Measurements from ENCODE around the gene EXPH5.

Gene EXPH5

DNA sequence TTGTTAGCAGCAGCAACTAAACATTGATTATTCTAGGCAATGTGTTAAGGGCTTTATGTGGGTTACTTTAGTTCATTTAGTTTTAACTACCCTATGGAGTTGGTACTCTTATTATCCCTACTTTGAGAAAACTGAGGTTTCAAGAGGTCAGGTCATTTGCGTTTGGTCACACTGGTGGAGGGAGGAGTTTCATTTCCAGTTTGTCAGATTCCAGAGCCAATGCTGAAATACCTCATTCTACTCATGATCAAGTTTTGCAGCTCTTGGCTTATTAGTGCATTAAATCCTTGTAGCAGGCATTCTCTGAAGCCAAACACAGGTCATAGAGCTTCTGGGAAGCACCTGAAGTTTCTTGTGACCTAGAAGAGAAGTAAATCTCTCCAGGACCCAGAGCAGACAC lies 71.2 kb downstream of the EXPH5 start:
- no peak overlapping the region for H3K4me3 ChIP-seq (ENCODE audit: low read length, poor library complexity, severe bottlenecking)
- H3K9me2 ChIP-seq (replicated peaks; ENCODE audit: low read depth, low read length) = no peaks in the 10 kb centered on the region
- H3K27me3 ChIP-seq (ENCODE audit: insufficient read depth, low read length, poor library complexity, severe bottlenecking) = no peaks in the 10 kb centered on the region
- TF ChIP-seq, protein P1, sequence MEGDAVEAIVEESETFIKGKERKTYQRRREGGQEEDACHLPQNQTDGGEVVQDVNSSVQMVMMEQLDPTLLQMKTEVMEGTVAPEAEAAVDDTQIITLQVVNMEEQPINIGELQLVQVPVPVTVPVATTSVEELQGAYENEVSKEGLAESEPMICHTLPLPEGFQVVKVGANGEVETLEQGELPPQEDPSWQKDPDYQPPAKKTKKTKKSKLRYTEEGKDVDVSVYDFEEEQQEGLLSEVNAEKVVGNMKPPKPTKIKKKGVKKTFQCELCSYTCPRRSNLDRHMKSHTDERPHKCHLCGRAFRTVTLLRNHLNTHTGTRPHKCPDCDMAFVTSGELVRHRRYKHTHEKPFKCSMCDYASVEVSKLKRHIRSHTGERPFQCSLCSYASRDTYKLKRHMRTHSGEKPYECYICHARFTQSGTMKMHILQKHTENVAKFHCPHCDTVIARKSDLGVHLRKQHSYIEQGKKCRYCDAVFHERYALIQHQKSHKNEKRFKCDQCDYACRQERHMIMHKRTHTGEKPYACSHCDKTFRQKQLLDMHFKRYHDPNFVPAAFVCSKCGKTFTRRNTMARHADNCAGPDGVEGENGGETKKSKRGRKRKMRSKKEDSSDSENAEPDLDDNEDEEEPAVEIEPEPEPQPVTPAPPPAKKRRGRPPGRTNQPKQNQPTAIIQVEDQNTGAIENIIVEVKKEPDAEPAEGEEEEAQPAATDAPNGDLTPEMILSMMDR (conservative IDR thresholded peaks at IDR 0.05; ENCODE audit: low read length) = no peak
- TF ChIP-seq EZH2phosphoT487 (IDR thresholded peaks at IDR 0.05; ENCODE audit: borderline replicate concordance) = no peak
- no peaks in the 10 kb centered on the region for H3K4me1 ChIP-seq (ENCODE audit: insufficient read depth, low read length, poor library complexity, severe bottlenecking)
- no peak overlapping the region for H2AFZ ChIP-seq (ENCODE audit: low read length)
- no peaks in the 10 kb centered on the region for H3K79me2 ChIP-seq (ENCODE audit: insufficient read depth, low read length)
- no peaks in the 10 kb centered on the region for H3K9me3 ChIP-seq (ENCODE audit: insufficient read depth, low read depth, low read length)
- no peak overlapping the region for H3K4me2 ChIP-seq (ENCODE audit: low read depth, low read length, poor library complexity, severe bottlenecking)
- H3K9ac ChIP-seq (ENCODE audit: low read depth, low read length, poor library complexity, severe bottlenecking) = no peak overlapping the region
- H4K20me1 ChIP-seq (ENCODE audit: insufficient read depth, low read length, poor library complexity, severe bottlenecking) = no peaks in the 10 kb centered on the region
- H3F3A ChIP-seq (ENCODE audit: low read depth) = no peaks in the 10 kb centered on the region
- H3K36me3 ChIP-seq (ENCODE audit: insufficient read depth, low read length) = no peaks in the 10 kb centered on the region

- Histone ChIP-seq H3K4me3 (ENCODE audit: low read length, poor library complexity, severe bottlenecking) (no peak overlapping the region), H2AFZ (ENCODE audit: low read length) (no peak overlapping the region), H3K9me3 (ENCODE audit: insufficient read depth, low read depth, low read length) (no peaks in the 10 kb centered on the region), H4K20me1 (ENCODE audit: insufficient read depth, low read length, poor library complexity, severe bottlenecking) (no peaks in the 10 kb centered on the region), H3F3A (ENCODE audit: low read depth) (no peaks in the 10 kb centered on the region), H3K79me2 (ENCODE audit: insufficient read depth, low read length) (no peaks in the 10 kb centered on the region), H3K9ac (ENCODE audit: low read depth, low read length, poor library complexity, severe bottlenecking) (no peak overlapping the region), H3K4me1 (ENCODE audit: insufficient read depth, low read length, poor library complexity, severe bottlenecking) (no peaks in the 10 kb centered on the region), H3K27me3 (ENCODE audit: insufficient read depth, low read length, poor library complexity, severe bottlenecking) (no peaks in the 10 kb centered on the region), H3K9me2 (replicated peaks; ENCODE audit: low read depth, low read length) (no peaks in the 10 kb centered on the region), H3K36me3 (ENCODE audit: insufficient read depth, low read length) (0 out of 2 replicates have a peak, but pooled peaks cover under 1% of the 10 kb centered on the region), H3K4me2 (ENCODE audit: low read depth, low read length, poor library complexity, severe bottlenecking) (no peak overlapping the region)
- no peak for TF ChIP-seq EZH2phosphoT487 (IDR thresholded peaks at IDR 0.05; ENCODE audit: borderline replicate concordance)
- TF ChIP-seq, protein P1 (conservative IDR thresholded peaks at IDR 0.05; ENCODE audit: low read length) = no peak
Observed at GRCh38 chr11:108518581-108518980, 75.0 kb downstream of the EXPH5 start.

- Histone ChIP-seq H3K4me1 (ENCODE audit: insufficient read depth, low read length, poor library complexity, severe bottlenecking) (peaks cover 3% of the 10 kb centered on the region), H3K4me2 (ENCODE audit: low read depth, low read length, poor library complexity, severe bottlenecking) (no peak overlapping the region), H3K9ac (ENCODE audit: low read depth, low read length, poor library complexity, severe bottlenecking) (no peak overlapping the region), H3K9me3 (ENCODE audit: insufficient read depth, low read depth, low read length) (no peaks in the 10 kb centered on the region), H3K4me3 (ENCODE audit: low read length, poor library complexity, severe bottlenecking) (no peak overlapping the region), H2AFZ (ENCODE audit: low read length) (no peak overlapping the region), H3K9me2 (replicated peaks; ENCODE audit: low read depth, low read length) (no peaks in the 10 kb centered on the region), H3F3A (ENCODE audit: low read depth) (no peaks in the 10 kb centered on the region), H3K79me2 (ENCODE audit: insufficient read depth, low read length) (no peaks in the 10 kb centered on the region), H4K20me1 (ENCODE audit: insufficient read depth, low read length, poor library complexity, severe bottlenecking) (no peaks in the 10 kb centered on the region), H3K36me3 (ENCODE audit: insufficient read depth, low read length) (0 out of 2 replicates have a peak, but pooled peaks cover 3% of the 10 kb centered on the region), H3K27me3 (ENCODE audit: insufficient read depth, low read length, poor library complexity, severe bottlenecking) (no peaks in the 10 kb centered on the region)
- no peak for TF ChIP-seq EZH2phosphoT487 (IDR thresholded peaks at IDR 0.05; ENCODE audit: borderline replicate concordance)
- TF ChIP-seq, protein P1 (conservative IDR thresholded peaks at IDR 0.05; ENCODE audit: low read length) = no peak
Observed at GRCh38 chr11:108516125-108516524, 77.4 kb downstream of the EXPH5 start.
